HCT116 (cell line): ENCODE measurements around the gene NDUFS6. TPM values are rescaled to one million over a fixed set of nuclear protein-coding genes. Genes with fewer than 3 reads are reported as not detected.

Source experiments
- ATAC-seq: fragments of 200-7000 bp; cut with Tn5 transposase; 2 replicates; pipeline ENCODE4 v1.9.1; 2020; ENCODE audit warnings: mild to moderate bottlenecking, moderate library complexity
- BruUV-seq: library from RNA; stranded (reverse); fragments of 400-500 nt; replicated peaks from 2 replicates; lab custom pipeline; 2021; lab: Mats Ljungman, UMichigan
- CTCF ChIA-PET: fragments of 300-600 bp; sonication (Branson Sonifier 250); formaldehyde crosslinking; loops from one replicate; lab custom pipeline; 2021; ENCODE audit warnings: antibody characterized with exemption; lab: Charles Lee
- POLR2A ChIA-PET: fragments of 300-600, 350-600 bp; sonication (Branson Sonifier 250); formaldehyde crosslinking; loops from one replicate; lab custom pipeline; 2021; ENCODE audit warnings: antibody characterized with exemption; lab: Charles Lee
- RAD21 ChIA-PET, 2 experiments: fragments of 300-600 bp; sonication (Branson Sonifier 250); formaldehyde crosslinking; loops; one replicate each; lab custom pipeline; 2023; ENCODE audit warnings: low total read pairs in 2 of 2; ENCODE audit not compliant: uncharacterized antibody in 2 of 2, unreplicated experiment in 2 of 2, low non-redundant PET in 1 of 2; lab: Charles Lee
- DNase-seq: peaks from one replicate; pipeline ENCODE4 v3.0.0-alpha.2; 2010; ENCODE audit warnings: low read depth, low spot score
- H2AFZ ChIP-seq: fragments of 200-600 bp; shearing (Covaris generic), sonication (generic); 2 replicates; pipeline ENCODE4 v1.6.1; 2017; ENCODE audit warnings: low read depth, mixed run types, mixed read lengths, antibody characterized with exemption, low read length; ENCODE audit not compliant: poor library complexity, severe bottlenecking
- H3K27ac ChIP-seq: 2 replicates; pipeline ENCODE4 v1.5.1; 2012; ENCODE audit warnings: low read depth, low read length
- H3K27me3 ChIP-seq: fragments of 200-600 bp; sonication (generic); 2 replicates; pipeline ENCODE4 v1.6.1; 2016; ENCODE audit warnings: mixed run types, low read length, mixed read lengths; ENCODE audit not compliant: insufficient read depth
- H3K36me3 ChIP-seq, 2 experiments: fragments of 200-500 bp in 1 of 2; fragments of 200-600 bp in 1 of 2; sonication (Bioruptor generic) in 1 of 2; sonication (generic) in 1 of 2; 2 replicates each; pipeline versions ENCODE4 v1.5.1 to v1.6.1; 2014 to 2016; ENCODE audit warnings: low read length in 2 of 2, inconsistent platforms in 1 of 2, mixed read lengths in 1 of 2, mixed run types in 1 of 2; ENCODE audit not compliant: insufficient read depth in 2 of 2, control insufficient read depth in 1 of 2
- H3K4me1 ChIP-seq, 2 experiments: fragments of 200-600 bp in 1 of 2; sonication (generic) in 1 of 2; 2 replicates each; pipeline versions ENCODE4 v1.5.1 to v1.6.1; 2012 to 2017; ENCODE audit warnings: low read length in 2 of 2, inconsistent platforms in 1 of 2, mild to moderate bottlenecking in 1 of 2, mixed read lengths in 1 of 2, mixed run types in 1 of 2, moderate library complexity in 1 of 2; ENCODE audit not compliant: insufficient read depth in 2 of 2, control insufficient read depth in 1 of 2
- H3K4me2 ChIP-seq: fragments of 200-600 bp; sonication (generic); 2 replicates; pipeline ENCODE4 v1.6.1; 2017; ENCODE audit warnings: mixed run types, low read length, mixed read lengths
- H3K4me3 ChIP-seq, 2 experiments: fragments of 200-600 bp in 1 of 2; sonication (generic) in 1 of 2; replicated peaks in 1 of 2; 2 replicates each; pipeline ENCODE4 v1.5.1; 2011 to 2016; ENCODE audit warnings: low read length in 2 of 2, control low read depth in 1 of 2, low read depth in 1 of 2, mild to moderate bottlenecking in 1 of 2, mixed read lengths in 1 of 2, mixed run types in 1 of 2
- H3K79me2 ChIP-seq: fragments of 200-600 bp; sonication (generic); 2 replicates; pipeline ENCODE4 v1.6.1; 2017; ENCODE audit warnings: mild to moderate bottlenecking, mixed run types, low read length, moderate library complexity, mixed read lengths; ENCODE audit not compliant: insufficient read depth
- H3K9ac ChIP-seq: fragments of 200-600 bp; sonication (generic); 2 replicates; pipeline ENCODE4 v1.6.1; 2016; ENCODE audit warnings: low read length, mixed read lengths
- H3K9me2 ChIP-seq: fragments of 200-600 bp; sonication (generic), shearing (Covaris generic); 2 replicates; pipeline ENCODE4 v1.6.1; 2017; ENCODE audit warnings: mixed run types, mild to moderate bottlenecking, moderate library complexity; ENCODE audit not compliant: insufficient read depth
- H3K9me3 ChIP-seq, 2 experiments: fragments of 200-500 bp in 1 of 2; fragments of 200-600 bp in 1 of 2; sonication (Bioruptor generic) in 1 of 2; sonication (generic) in 1 of 2; 2 replicates each; pipeline ENCODE4 v1.6.1; 2014 to 2017; ENCODE audit warnings: low read length in 2 of 2, mixed read lengths in 2 of 2, inconsistent platforms in 1 of 2, low read depth in 1 of 2, mild to moderate bottlenecking in 1 of 2, mixed run types in 1 of 2, moderate library complexity in 1 of 2; ENCODE audit not compliant: control insufficient read depth in 1 of 2, insufficient read depth in 1 of 2
- H4K20me1 ChIP-seq: fragments of 200-600 bp; sonication (generic), shearing (Covaris generic); 2 replicates; pipeline ENCODE4 v1.6.1; 2017; ENCODE audit warnings: mixed run types, mild to moderate bottlenecking, moderate library complexity; ENCODE audit not compliant: insufficient read depth
- CBX3 ChIP-seq: IDR thresholded peaks from 2 replicates; pipeline ENCODE4 v1.6.1; 2012; ENCODE audit warnings: low read depth
- EGR1 ChIP-seq: IDR thresholded peaks from 2 replicates; pipeline ENCODE4 v1.6.1; 2012; ENCODE audit warnings: low read depth
- EZH2 ChIP-seq: fragments of 200-600 bp; sonication (generic); IDR thresholded peaks from 2 replicates; pipeline ENCODE4 v1.6.1; 2017; ENCODE audit warnings: antibody characterized with exemption, mixed run types
- EZH2phosphoT487 ChIP-seq: fragments of 200-600 bp; IDR thresholded peaks from 2 replicates; pipeline ENCODE4 v1.6.1; 2018; ENCODE audit warnings: antibody characterized with exemption, borderline replicate concordance
- JUND ChIP-seq: IDR thresholded peaks from 2 replicates; pipeline ENCODE4 v1.6.1; 2012
- POLR2AphosphoS5 ChIP-seq: IDR thresholded peaks from 2 replicates; pipeline ENCODE4 v1.6.1; 2011; ENCODE audit warnings: mild to moderate bottlenecking, low read depth, low read length, moderate library complexity
- RAD21 ChIP-seq: IDR thresholded peaks from 2 replicates; pipeline ENCODE4 v1.6.1; 2012; ENCODE audit warnings: low read depth, mild to moderate bottlenecking
- TCF7L2 ChIP-seq: IDR thresholded peaks from 2 replicates; pipeline ENCODE4 v1.7.0; 2011; ENCODE audit warnings: borderline replicate concordance, inconsistent platforms; ENCODE audit not compliant: insufficient read depth, insufficient read length; ENCODE audit errors: extremely low read depth
- YY1 ChIP-seq: IDR thresholded peaks from 2 replicates; pipeline ENCODE4 v1.6.1; 2011; ENCODE audit warnings: low read length, low read depth, moderate library complexity, mild to moderate bottlenecking; ENCODE audit not compliant: insufficient replicate concordance; ENCODE audit errors: extremely low read depth
- ZFX ChIP-seq: fragments of 450-650 bp; IDR thresholded peaks from 2 replicates; pipeline ENCODE4 v1.6.1; 2017
- intact Hi-C: fragments of 100-400 bp; cut with micrococcal nuclease; formaldehyde crosslinking; loops from 2 replicates; pipeline ENCODE4 v1.10.0; 2022
- total RNA-seq: library from RNA; stranded (reverse); gene quantifications from one replicate; pipeline ENCODE4 v1.2.1, GENCODE V29; 2021; ENCODE audit not compliant: unreplicated experiment
- TF ChIP-seq, protein P1 (sequence below): IDR thresholded peaks from 2 replicates; pipeline ENCODE4 v1.6.1; 2012; ENCODE audit warnings: low read depth
- TF ChIP-seq, protein P2 (sequence below): IDR thresholded peaks from 2 replicates; pipeline ENCODE4 v1.6.1; 2011; ENCODE audit warnings: mild to moderate bottlenecking, low read length, moderate library complexity; ENCODE audit not compliant: insufficient replicate concordance; ENCODE audit errors: extremely low read depth
- TF ChIP-seq, protein P3 (sequence below): IDR thresholded peaks from 2 replicates; pipeline ENCODE4 v1.6.1; 2012
- TF ChIP-seq, protein P4 (sequence below), 3 experiments: fragments of 200-600 bp in 1 of 3; sonication (generic) in 1 of 3; IDR thresholded peaks in 2 of 3; conservative IDR thresholded peaks in 1 of 3; 2 replicates each; pipeline ENCODE4 v1.5.1; 2012 to 2017; ENCODE audit warnings: low read depth in 2 of 3, low read length in 2 of 3, antibody characterized with exemption in 1 of 3, borderline replicate concordance in 1 of 3, control low read depth in 1 of 3, mild to moderate bottlenecking in 1 of 3, mixed read lengths in 1 of 3, mixed run types in 1 of 3, moderate library complexity in 1 of 3; ENCODE audit not compliant: insufficient read depth in 1 of 3
- TF ChIP-seq, protein P5 (sequence below): IDR thresholded peaks from 2 replicates; pipeline ENCODE4 v1.6.1; 2012

Gene NDUFS6
- total RNA-seq, 1 experiment from 2014 or later = 43.8 TPM

DNA sequence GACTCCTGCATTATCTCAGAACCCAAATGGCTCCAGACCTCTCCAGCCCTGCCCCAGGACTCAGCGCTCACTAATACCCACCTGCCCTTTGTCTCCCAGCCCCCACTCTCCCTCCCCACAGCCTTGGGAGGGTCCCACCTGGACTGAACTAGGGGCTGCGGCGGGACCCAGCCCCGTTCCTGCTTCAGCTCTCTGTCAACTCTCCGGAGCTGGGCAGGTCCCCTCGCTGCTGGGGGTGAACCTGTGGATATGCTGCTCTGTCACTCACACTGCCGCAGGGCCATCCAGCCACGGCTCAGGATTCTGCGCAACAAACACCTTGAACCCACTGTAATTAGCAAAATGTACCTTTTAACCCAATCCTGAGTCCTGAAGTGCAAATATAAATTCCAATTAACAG lies 36.8 kb downstream of the NDUFS6 start (continued):
- TF ChIP-seq, protein P1, sequence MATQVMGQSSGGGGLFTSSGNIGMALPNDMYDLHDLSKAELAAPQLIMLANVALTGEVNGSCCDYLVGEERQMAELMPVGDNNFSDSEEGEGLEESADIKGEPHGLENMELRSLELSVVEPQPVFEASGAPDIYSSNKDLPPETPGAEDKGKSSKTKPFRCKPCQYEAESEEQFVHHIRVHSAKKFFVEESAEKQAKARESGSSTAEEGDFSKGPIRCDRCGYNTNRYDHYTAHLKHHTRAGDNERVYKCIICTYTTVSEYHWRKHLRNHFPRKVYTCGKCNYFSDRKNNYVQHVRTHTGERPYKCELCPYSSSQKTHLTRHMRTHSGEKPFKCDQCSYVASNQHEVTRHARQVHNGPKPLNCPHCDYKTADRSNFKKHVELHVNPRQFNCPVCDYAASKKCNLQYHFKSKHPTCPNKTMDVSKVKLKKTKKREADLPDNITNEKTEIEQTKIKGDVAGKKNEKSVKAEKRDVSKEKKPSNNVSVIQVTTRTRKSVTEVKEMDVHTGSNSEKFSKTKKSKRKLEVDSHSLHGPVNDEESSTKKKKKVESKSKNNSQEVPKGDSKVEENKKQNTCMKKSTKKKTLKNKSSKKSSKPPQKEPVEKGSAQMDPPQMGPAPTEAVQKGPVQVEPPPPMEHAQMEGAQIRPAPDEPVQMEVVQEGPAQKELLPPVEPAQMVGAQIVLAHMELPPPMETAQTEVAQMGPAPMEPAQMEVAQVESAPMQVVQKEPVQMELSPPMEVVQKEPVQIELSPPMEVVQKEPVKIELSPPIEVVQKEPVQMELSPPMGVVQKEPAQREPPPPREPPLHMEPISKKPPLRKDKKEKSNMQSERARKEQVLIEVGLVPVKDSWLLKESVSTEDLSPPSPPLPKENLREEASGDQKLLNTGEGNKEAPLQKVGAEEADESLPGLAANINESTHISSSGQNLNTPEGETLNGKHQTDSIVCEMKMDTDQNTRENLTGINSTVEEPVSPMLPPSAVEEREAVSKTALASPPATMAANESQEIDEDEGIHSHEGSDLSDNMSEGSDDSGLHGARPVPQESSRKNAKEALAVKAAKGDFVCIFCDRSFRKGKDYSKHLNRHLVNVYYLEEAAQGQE = no peak
- TF ChIP-seq RAD21 (no peak), EZH2 (no peak), POLR2AphosphoS5 (no peak), EGR1 (no peak), CBX3 (no peak)
- TF ChIP-seq, protein P2, sequence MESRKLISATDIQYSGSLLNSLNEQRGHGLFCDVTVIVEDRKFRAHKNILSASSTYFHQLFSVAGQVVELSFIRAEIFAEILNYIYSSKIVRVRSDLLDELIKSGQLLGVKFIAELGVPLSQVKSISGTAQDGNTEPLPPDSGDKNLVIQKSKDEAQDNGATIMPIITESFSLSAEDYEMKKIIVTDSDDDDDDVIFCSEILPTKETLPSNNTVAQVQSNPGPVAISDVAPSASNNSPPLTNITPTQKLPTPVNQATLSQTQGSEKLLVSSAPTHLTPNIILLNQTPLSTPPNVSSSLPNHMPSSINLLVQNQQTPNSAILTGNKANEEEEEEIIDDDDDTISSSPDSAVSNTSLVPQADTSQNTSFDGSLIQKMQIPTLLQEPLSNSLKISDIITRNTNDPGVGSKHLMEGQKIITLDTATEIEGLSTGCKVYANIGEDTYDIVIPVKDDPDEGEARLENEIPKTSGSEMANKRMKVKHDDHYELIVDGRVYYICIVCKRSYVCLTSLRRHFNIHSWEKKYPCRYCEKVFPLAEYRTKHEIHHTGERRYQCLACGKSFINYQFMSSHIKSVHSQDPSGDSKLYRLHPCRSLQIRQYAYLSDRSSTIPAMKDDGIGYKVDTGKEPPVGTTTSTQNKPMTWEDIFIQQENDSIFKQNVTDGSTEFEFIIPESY = no peak
- TF ChIP-seq, protein P3, sequence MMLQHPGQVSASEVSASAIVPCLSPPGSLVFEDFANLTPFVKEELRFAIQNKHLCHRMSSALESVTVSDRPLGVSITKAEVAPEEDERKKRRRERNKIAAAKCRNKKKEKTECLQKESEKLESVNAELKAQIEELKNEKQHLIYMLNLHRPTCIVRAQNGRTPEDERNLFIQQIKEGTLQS = no peak
- TF ChIP-seq, all 23 proteins: peak for 0

DNA sequence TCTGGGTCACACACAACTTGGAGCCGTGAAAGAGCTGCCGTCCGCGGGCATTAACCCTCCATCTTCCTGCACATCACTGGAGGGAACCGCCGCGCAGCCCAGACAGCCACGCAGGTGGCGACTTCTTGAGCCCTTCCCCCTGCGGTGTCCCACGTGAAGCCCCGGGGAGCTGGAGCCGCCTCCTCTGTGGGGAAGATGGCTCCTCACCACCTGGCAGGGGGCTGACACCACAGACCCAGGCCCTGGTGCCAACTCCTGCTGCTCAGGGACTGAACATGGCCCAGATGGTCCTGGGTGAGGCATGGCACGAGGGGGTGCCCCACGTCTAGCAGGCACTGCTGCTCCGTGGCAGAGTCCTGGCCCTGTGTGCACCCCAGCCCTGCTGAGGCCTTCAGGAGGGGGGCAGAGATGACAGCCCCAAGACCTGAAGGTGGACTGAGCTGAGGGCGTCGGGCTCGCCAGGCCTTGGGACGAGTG lies 38.9 kb downstream of the NDUFS6 start:
- Histone ChIP-seq H3K9ac (no peak overlapping the region), H3K27ac (no peak overlapping the region), H3K9me3 (no peaks in the 10 kb centered on the region), H3K9me2 (no peaks in the 10 kb centered on the region), H3K36me3 (no peaks in the 10 kb centered on the region), H4K20me1 (no peaks in the 10 kb centered on the region), H3K4me3 (no peak overlapping the region), H2AFZ (no peak overlapping the region), H3K4me2 (no peak overlapping the region), H3K79me2 (no peaks in the 10 kb centered on the region), H3K27me3 (no peaks in the 10 kb centered on the region), H3K4me1 (no peaks in the 10 kb centered on the region)
- DNase-seq = no peak
- intact Hi-C loops = no loop called here
- ATAC-seq = no peak
- CTCF ChIA-PET = no interaction called here
- BruUV-seq = no TSS peak
- POLR2A ChIA-PET = no interaction called here
- RAD21 ChIA-PET = no interaction called here
- TF ChIP-seq ZFX (no peak), TCF7L2 (no peak), JUND (no peak), EGR1 (no peak), EZH2phosphoT487 (no peak), YY1 (no peak), RAD21 (no peak)
- TF ChIP-seq, protein P4, sequence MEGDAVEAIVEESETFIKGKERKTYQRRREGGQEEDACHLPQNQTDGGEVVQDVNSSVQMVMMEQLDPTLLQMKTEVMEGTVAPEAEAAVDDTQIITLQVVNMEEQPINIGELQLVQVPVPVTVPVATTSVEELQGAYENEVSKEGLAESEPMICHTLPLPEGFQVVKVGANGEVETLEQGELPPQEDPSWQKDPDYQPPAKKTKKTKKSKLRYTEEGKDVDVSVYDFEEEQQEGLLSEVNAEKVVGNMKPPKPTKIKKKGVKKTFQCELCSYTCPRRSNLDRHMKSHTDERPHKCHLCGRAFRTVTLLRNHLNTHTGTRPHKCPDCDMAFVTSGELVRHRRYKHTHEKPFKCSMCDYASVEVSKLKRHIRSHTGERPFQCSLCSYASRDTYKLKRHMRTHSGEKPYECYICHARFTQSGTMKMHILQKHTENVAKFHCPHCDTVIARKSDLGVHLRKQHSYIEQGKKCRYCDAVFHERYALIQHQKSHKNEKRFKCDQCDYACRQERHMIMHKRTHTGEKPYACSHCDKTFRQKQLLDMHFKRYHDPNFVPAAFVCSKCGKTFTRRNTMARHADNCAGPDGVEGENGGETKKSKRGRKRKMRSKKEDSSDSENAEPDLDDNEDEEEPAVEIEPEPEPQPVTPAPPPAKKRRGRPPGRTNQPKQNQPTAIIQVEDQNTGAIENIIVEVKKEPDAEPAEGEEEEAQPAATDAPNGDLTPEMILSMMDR (IDR thresholded peaks at IDR 0.05 in 2 of 3, conservative IDR thresholded peaks at IDR 0.05 in 1 of 3; ENCODE audit: borderline replicate concordance in 1 of 3, insufficient read depth in 1 of 3, low read depth in 2 of 3, low read length in 2 of 3) = no peak
- TF ChIP-seq, protein P5, sequence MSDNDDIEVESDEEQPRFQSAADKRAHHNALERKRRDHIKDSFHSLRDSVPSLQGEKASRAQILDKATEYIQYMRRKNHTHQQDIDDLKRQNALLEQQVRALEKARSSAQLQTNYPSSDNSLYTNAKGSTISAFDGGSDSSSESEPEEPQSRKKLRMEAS = no peak
